Left ventricle myocardium superior (tissue), 1 donor: ENCODE results near the gene UBXN10. TPM values are rescaled to one million over a fixed set of nuclear protein-coding genes. Genes with fewer than 3 reads are reported as not detected.
A peak's percentile ranks its signal among the peaks of the same experiment; 100 is the strongest.
"Not testable (repeated sequence)": the region's sequence is repeated elsewhere in the genome, so short reads cannot be mapped to it uniquely, and the experiment has no call there.

Source experiments
- ATAC-seq: fragments of 200-7000 bp; cut with Tn5 transposase; one replicate; pipeline ENCODE4 v1.9.1; 2020; ENCODE audit warnings: mild to moderate bottlenecking, moderate library complexity
- DNase-seq: peaks from one replicate; pipeline ENCODE4 v3.0.0-alpha.2; 2020
- intact Hi-C: fragments of 100-400 bp; cut with micrococcal nuclease; formaldehyde crosslinking; loops from one replicate; pipeline ENCODE4 v1.11.0; 2022
- total RNA-seq: library from RNA; stranded (reverse); fragmentation: NEBNext Ultra II Directional; extraction: Animal tissue kit (Norgen Biotek cat#: 25700); gene quantifications from one replicate; pipeline ENCODE4 v1.2.1, GENCODE V29; 2021
- donor health status: DM: no; HTN: yes; CAD: no; lungs with severe emphysema.

The UBXN10 gene
- total RNA-seq, 1 donor from 2014 or later: 0.92 TPM

GRCh38 chr1:20194757-20195461 is 9.0 kb downstream of the UBXN10 start:
- peak; percentile 89 for ATAC-seq
- intact Hi-C loops: no loop called here
- DNase-seq: peak; percentile 83

DNA sequence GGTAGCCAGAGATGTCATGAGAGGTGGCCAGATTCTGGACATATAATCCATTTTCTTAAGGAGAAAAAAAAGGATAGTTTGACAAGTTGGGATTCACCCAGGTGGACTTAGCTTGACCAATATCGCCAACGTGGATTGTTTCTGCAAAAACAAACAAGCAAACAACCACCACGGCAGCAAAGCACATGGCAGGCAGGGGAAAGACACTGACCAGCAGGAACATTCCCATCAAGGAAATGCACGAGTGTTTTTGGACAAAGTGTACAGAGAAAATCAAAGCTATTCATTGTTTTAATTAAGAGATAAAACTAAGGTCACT is 9.5 kb downstream of the UBXN10 start:
- ATAC-seq (no peak), DNase-seq (no peak)
- intact Hi-C loops: no loop called here

DNA sequence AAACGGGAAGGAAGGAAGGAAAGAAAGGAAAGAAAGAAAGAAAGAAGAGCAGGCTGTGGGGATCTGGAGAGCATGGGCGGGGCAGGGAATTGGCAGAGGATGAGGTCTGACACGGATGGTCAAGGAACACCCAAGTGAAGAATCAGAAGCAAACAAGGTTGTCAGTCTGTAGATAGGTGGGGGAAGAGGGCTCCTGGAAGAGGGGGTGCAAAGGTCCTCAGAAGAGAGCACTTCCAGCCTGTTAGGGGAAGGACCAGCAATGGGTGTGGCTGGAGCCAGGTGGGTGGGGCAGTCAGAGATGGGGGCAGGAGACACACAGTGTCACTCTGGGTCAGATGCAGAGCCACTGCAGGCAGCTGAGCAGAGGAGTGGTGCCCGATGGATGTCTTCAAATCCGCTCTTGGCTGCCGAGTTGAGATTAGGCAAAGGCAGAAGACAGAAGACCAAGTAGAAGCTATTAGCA is 11.5 kb downstream of the UBXN10 start:
- DNase-seq (no peak), ATAC-seq (no peak)
- intact Hi-C loops: no loop called here

DNA sequence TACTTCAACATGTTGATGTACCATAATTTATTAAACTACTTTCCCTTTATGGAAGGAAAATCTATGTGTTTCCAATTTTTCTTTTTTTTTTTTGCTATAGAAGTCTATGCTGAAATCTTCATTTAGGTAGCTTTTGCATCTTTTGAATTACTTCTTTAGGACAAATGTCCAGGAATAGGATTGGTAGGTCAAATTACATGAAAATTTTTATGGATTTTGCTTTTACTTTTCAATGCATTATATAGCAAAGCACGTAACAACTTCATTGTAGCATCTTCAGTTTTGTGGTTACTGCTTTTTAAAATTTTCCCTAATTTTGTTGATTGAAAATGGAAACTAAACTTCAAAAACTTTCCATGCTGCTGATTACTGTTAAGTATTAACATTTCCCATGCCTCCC is 12.4 kb downstream of the UBXN10 start:
- intact Hi-C loops: no loop called here
- no peak for DNase-seq
- ATAC-seq: no peak

- ATAC-seq (no peak), DNase-seq (no peak)
- intact Hi-C loops: no loop called here
These were observed 13.0 kb downstream of the UBXN10 start for GRCh38 chr1:20198918-20199317.

DNA sequence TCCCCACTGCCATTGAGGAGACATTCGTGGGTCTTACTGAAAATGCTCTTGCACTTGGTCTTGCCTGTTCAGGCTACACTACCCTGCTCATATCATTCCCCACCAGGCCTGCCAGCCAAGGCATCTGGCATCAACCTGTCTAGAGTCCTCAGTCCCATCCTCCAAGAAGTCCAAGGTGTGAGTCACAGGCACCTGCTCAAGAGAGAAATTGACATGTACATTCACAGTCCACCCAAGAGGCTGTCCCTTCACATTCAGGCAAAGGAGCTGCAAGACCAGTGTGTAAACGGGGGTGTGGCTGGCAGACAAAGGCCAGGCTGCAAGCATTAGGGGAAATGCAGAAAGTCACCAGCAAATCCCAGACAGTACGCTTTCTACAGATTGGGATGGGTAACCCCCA is 13.5 kb downstream of the UBXN10 start:
- intact Hi-C loops: no loop called here
- ATAC-seq (no peak), DNase-seq (no peak)

- intact Hi-C loops: no loop called here
- peak; percentile 33 for ATAC-seq
These were observed 13.9 kb downstream of the UBXN10 start for GRCh38 chr1:20199840-20200239.

DNA sequence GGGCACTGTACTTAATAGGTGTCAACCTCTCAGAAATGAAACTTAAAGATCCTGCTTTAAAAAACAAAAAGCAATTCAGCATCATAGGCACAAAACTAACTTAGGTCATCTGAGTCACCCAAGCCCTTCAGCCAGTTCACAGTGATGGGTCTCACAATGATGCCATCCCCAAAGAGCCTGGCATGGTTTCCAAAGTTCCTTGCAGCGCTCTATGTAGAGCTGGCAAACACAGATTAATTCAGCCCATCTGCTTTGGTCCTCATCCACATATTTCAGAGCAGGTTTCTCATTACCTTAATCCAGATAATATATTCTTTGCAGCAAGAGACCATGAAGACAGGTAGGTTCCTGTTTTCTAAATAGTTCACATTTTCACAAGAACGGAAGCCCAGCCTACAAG is 15.1 kb downstream of the UBXN10 start:
- ATAC-seq (no peak), DNase-seq (no peak)
- intact Hi-C loops: no loop called here

More at GRCh38 chr1:20199840-20200239, 13.9 kb downstream of the UBXN10 start:
- DNase-seq: no peak

DNA sequence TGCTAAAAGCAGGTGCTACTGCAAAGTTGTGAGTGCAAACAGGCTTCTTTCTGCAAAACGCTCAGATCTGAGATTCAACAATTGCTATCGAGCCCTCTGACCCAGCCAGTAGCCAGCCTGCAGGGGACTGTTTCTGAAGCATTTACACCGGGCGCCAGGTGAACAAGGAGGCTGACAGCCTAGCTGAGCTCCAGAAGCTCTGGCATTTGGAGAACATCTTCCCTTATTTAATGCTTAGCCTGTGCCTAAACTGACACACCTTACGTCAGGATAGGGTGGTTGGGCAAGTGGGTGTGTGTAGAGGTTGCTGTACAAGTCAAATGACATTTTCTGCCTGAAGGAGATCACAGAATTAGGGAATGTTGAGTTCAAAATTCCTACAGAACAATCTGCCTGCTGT is 16.3 kb downstream of the UBXN10 start:
- intact Hi-C loops: no loop called here
- DNase-seq (no peak), ATAC-seq (no peak)

GRCh38 chr1:20207546-20207945 is 21.6 kb downstream of the UBXN10 start:
- intact Hi-C loops: no loop called here
- ATAC-seq (no peak), DNase-seq (no peak)

- ATAC-seq (no peak), DNase-seq (no peak)
- intact Hi-C loops: no loop called here
These were observed 23.6 kb downstream of the UBXN10 start for GRCh38 chr1:20209471-20209870.

DNA sequence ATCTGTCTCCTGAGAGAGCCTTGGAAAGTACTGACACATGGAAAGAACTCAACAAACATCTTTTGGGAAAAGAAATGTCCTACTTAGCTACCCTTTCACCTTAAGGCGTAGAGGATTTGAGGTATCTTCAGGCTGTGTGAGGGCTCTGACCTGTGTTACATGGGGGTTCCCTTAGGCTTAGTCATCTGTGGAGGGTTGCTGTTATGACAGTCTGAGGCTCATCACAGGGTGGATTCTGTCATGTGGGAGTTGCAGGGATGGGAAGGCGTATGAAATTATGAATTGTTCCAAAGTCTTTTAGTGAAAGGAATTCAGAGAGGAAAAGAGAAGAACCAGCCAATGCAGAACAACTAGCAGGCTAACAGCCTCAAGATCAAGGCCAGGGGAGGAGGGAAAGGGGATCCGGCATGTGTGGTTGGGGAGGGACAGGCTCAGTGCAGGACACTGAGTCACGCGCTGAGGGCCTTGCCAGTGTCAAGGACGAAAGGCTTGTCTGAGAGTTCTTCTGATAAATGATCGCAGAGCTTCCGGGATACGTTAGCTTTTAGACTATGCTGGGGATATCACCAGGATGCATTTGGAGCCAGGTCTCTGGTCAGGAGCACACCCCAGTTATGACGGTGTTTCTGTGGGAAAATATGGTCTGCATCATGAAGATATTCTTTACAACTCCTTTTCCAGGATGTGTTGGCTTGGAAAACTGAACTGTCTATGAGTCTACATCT is 25.0 kb downstream of the UBXN10 start:
- ATAC-seq (no peak), DNase-seq (no peak)
- intact Hi-C loops: no loop called here

GRCh38 chr1:20211511-20211931 is 25.6 kb downstream of the UBXN10 start:
- intact Hi-C loops: no loop called here
- ATAC-seq (no peak), DNase-seq (no peak)

DNA sequence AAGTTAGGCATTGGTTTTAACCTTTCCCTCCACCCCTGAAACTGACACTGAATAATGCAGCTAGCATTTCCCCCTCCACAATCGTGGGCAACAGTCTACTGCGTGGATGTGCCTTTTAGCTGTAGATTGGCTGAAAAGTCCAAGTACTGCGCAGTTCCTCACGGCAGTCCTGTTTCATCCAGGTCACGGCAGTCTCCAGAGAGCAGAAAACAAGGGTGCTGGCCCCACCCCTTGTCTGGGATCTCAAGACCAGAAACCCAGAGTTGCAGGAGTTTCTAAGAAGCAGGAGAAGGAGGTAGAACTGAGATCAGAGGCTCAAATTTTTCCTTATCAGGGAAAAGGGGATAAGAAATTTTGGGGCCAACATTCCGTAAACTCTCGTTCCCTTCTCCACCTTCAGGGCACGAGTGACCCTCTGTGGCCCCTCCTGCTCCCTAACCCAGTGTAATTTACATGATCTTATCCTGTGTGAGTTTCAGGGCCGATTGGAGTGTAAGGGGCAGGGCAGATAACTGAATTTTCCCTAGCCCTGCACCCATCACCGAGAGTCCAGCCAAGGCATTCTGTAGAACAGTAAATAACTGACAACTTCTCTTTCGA is 26.3 kb downstream of the UBXN10 start:
- DNase-seq: no peak
- no peak for ATAC-seq
- intact Hi-C loops: no loop called here

DNA sequence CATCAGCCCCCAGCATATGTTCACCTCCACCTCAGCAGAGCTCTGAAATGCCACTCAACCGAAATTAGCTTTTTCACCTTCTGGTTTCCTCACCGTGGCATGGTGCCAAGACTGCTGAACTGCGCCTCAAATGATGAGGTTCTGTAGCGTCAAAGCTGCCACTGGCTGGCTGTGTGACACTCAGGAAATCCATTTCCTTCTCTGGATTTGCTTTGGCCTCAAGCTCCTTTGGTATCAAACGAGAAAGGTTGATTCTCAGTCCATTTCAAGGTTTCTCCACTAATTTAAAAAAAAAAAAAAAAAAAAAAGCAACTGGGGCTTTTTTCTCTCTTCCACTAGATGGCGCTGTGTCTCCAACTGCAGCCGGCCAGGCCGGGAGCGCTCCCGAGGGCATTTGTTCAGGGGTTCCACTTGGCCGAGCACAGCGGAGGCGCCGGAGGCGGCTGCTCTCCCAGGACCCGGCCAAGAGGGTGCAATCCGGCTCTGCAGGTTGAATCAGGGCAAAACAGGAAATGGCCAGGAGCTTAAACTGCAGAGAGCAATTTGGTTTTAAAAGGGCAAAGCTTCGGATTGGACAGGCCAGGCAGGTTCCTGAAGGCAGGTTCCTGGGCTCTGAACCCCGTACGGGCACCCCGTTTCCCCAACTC is 26.9 kb downstream of the UBXN10 start:
- peak; percentile 78 for ATAC-seq
- intact Hi-C loops: no loop called here
- peak; percentile 78 for DNase-seq

DNA sequence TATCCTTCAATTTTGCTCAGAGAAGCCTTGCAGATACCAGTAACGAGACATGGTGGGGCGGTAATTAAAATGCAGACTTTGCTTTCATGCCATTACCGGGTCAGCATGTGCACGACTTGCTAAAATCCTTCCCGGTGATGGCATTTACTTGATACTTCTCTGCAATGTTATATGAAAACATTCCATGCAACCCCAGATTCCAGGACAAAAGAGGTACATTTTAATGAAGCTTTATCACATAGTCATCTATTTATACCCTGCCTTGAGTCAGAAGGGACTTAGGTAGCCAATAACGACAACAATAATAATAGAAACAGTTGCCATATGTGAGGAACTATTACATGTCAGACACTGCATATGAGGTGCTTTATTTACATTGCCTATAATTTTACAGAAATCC is 29.8 kb downstream of the UBXN10 start:
- DNase-seq (no peak), ATAC-seq (no peak)
- intact Hi-C loops: loop anchor here (5.0 kb wide), 1 partner anchor 277 kb away; no protein-coding TSS in a partner anchor

- intact Hi-C loops: loop anchor here (5.0 kb wide), 1 partner anchor 276 kb away; no protein-coding TSS in a partner anchor
- DNase-seq: no peak
- ATAC-seq: peak; percentile 24
These were observed 30.7 kb downstream of the UBXN10 start for GRCh38 chr1:20216574-20216973.

DNA sequence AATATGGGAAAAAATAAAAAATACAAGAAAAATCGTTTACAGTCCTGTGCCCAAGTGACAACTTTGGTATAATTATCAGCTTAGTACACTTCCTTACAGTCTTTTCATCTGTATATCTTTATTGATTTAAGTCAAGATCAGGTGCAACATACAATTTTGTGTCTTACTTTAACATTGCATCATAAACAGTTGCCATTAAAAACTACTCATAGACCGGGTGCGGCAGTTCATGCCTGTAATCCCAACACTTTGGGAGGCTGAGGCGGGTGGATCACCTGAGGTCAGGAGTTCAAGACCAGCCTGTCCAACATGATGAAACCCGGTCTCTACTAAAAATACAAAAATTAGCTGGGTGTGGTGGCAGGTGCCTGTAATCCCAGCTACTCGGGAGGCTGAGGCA is 33.2 kb downstream of the UBXN10 start:
- intact Hi-C loops: loop anchor here (5.0 kb wide), 1 partner anchor 273 kb away; no protein-coding TSS in a partner anchor
- not testable (repeated sequence) for DNase-seq, ATAC-seq

DNA sequence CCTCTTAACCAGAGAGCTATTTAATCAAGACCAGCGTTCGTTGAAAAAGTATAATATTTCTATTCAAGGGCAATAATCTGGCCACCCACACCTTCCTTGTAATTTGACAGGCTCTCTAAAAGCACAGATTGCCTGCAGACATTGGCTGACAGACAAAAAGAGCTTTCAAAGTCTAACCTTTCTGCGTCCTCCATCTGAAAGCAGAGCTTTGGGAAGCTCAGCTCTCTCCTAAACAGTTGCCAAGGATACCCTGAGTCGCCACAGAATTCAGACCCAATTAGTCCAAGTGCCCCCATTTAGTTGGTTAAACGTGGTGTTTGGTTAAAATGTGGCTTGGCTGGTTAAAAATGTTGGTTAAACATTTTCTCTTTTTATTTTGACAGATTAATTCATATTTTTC is 34.1 kb downstream of the UBXN10 start:
- intact Hi-C loops: no loop called here
- ATAC-seq (peak; percentile 57), DNase-seq (no peak)

- intact Hi-C loops: no loop called here
- ATAC-seq (no peak), DNase-seq (no peak)
These were observed 37.2 kb downstream of the UBXN10 start for GRCh38 chr1:20223106-20223505.
